ENCODE measurements around the gene CBX2.

DNA sequence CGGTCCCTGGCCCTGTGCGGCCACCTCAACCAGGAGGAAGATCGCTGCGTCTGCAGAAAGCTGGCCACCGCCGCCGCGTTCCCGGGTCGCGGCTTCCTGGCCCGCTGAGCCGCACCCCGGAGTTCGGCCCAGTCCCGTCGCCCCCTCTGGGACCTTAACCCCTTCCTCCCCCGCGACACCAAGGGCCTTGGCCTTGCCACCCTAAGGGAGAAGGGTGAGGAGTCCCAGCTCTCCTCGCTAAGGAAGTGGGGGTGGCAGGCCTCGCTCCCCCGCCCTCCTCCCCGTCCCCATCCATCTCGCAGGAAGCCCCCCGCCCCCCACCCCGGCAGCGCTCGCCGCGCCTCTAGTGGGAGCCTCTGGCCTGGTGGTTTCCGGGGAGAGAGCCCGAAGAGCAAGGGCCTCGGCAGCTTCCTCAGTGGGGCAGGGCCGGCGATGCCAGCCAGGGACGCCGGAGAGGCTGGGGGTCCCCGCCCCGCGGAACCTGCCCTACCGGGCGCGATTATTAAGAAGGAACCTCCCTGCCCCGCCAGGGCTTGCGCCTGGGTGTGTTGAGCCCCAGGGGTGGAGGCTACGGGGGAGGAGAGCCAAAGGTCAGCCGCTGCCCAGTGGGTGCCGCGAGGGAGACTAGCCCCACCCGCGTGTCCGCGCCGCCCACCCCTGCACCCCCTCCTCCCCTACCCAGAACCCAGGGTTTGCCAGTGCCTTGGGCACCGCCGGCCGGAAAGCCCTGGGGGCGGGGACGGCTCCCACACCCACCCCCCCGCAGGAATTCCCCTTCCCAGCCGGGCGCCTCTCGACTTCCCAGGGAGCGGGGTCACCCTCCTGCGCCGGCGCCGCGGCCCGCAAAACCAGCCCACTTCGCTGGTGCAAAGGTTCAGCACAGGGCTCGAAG, 54.5 kb downstream of the CBX2 start:
- peak; percentile 19; the same call in 1 of the 2 replicates for TF ChIP-seq POLR2AphosphoS5 (IDR thresholded peaks at IDR 0.05; ENCODE audit: borderline replicate concordance, low read depth, low read length)
- no peak for TF ChIP-seq EZH2 (IDR thresholded peaks at IDR 0.05)
- no peak for TF ChIP-seq FOXP2 (optimal IDR thresholded peaks at IDR 0.05; ENCODE audit: control extremely low read depth, extremely low read length, insufficient read depth)
